IPS-NIHi11 (cell line): ENCODE results near the gene ARHGEF7.

Source experiments
- DNase-seq: peaks from one replicate; pipeline ENCODE4 v3.0.0; 2012; ENCODE audit warnings: mixed read lengths, low spot score

The ARHGEF7 gene

GRCh38 chr13:111225810-111226546 lies 110.9 kb downstream of the ARHGEF7 start:
- no peak for DNase-seq

- no peak for DNase-seq
These were observed 112.3 kb downstream of the ARHGEF7 start for GRCh38 chr13:111227405-111227804.

- DNase-seq, result no peak
These were observed 113.4 kb downstream of the ARHGEF7 start for GRCh38 chr13:111228262-111229144.

GRCh38 chr13:111230385-111230930 lies 115.3 kb downstream of the ARHGEF7 start:
- DNase-seq, result no peak

GRCh38 chr13:111232191-111232590 lies 117.1 kb downstream of the ARHGEF7 start:
- DNase-seq, result no peak

GRCh38 chr13:111233080-111233479 lies 118.0 kb downstream of the ARHGEF7 start:
- no peak for DNase-seq

- no peak for DNase-seq
These were observed 124.9 kb downstream of the ARHGEF7 start for GRCh38 chr13:111239764-111240670.

- DNase-seq, result no peak
These were observed 126.1 kb downstream of the ARHGEF7 start for GRCh38 chr13:111241006-111241755.

- DNase-seq, result no peak
These were observed 126.8 kb downstream of the ARHGEF7 start for GRCh38 chr13:111241862-111242261.

GRCh38 chr13:111242585-111242984 lies 127.5 kb downstream of the ARHGEF7 start:
- DNase-seq, result no peak

GRCh38 chr13:111243981-111244380 lies 128.9 kb downstream of the ARHGEF7 start:
- no peak for DNase-seq

- no peak for DNase-seq
These were observed 130.7 kb downstream of the ARHGEF7 start for GRCh38 chr13:111245576-111246384.

- DNase-seq, result no peak
These were observed 132.4 kb downstream of the ARHGEF7 start for GRCh38 chr13:111247552-111247951.

GRCh38 chr13:111248822-111249221 lies 133.7 kb downstream of the ARHGEF7 start:
- no peak for DNase-seq

GRCh38 chr13:111249637-111250360 lies 134.7 kb downstream of the ARHGEF7 start:
- DNase-seq, result no peak

GRCh38 chr13:111251646-111252445 lies 136.7 kb downstream of the ARHGEF7 start:
- DNase-seq, result no peak

- DNase-seq, result no peak
These were observed 137.6 kb downstream of the ARHGEF7 start for GRCh38 chr13:111252446-111253364.
